ENCODE results near the gene MAP1LC3B2.
"Not testable (repeated sequence)": the region's sequence is repeated elsewhere in the genome, so short reads cannot be mapped to it uniquely, and the experiment has no call there.

The MAP1LC3B2 gene

DNA sequence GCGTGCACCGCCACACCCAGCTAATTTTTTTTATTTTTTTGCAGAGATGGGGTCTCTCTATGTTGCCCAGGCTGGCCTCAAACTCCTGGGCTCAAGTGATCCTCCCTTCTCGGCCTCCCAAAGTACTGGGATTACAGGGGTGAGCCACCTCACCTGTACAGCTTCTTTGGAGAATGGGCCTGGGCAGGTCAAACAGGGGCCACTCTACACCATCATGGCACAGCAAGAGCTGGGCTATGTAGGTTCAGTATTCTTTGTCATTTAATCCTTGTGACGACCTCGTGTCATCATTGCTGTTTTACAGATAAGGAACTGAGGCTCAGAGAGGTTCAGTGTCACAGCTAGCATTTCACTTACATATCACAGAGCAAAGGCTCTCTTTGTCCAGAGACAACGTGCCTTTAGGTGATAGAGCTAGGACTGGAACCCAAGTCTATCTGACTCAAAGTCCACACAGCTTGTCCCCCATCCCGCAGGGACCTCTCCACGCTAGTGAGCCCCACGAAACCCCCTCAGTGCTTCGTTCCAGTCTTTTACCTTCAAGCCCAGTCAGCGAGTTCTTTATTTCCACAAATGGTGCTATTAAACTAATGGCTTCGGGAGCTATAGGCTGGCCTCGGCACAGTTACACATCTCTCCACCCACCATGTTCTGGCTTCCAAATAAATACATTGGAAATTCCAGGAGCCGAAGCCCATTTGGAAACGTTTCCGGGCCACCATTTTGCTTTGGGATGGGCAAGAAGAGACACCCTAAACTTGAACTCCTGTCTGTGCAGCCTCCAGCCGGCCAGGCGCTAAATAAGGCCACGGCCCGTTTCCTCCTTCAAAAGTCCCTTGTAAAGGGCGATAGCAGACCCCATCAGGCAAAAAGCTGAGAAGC is 660 bp upstream of the MAP1LC3B2 start:
- H3K36me3 ChIP-seq (ENCODE audit: insufficient read depth, low read length): no peaks in the 10 kb centered on the region
- no peak overlapping the region for H3K9ac ChIP-seq (ENCODE audit: insufficient read length)
- peak overlapping the region; percentile 90 for H3K27ac ChIP-seq
- TF ChIP-seq POLR2AphosphoS5 (IDR thresholded peaks at IDR 0.05; ENCODE audit: borderline replicate concordance, low read depth, low read length) (no peak), FOXP2 (optimal IDR thresholded peaks at IDR 0.05; ENCODE audit: control extremely low read depth, extremely low read length, insufficient read depth) (no peak), EZH2 (IDR thresholded peaks at IDR 0.05) (no peak)
- no peak overlapping the region for H3K4me3 ChIP-seq
- no peak for DNase-seq (ENCODE audit: low read depth, low spot score)
- H3K9me3 ChIP-seq (ENCODE audit: low read depth, low read length): peaks cover 5% of the 10 kb centered on the region; the same call in 1 of the 2 replicates

DNA sequence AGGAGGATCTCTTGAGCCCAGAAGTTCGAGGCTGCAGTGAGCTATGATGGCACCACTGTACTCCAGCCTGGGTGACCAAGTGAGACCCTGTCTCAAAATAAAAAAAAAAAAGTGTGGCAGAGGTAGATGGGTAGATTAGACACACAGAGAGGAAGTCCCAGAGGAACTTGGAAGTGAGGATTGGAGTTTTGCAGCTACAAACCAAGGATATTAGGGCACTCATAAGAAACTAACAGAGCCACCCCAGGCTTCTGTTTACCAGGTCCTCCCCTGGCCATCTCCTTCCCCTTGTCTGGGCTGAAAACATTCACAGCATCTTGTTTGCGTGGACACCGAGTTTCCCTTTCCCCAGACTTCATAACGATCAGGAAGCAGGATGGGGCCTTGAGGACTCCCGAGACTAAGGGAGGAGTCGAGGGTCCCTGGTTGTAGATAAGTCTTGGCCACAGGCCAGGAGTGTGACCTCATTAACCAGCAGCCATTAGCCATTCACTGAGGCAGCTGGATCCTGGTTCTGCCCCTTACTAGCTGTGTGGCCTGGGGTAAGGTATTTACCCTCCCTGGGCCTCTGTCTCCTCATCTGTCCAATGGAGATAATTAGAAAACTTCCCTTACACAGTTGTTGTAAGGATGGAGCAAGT is 2.1 kb downstream of the MAP1LC3B2 start:
- H3K4me3 ChIP-seq: no peak overlapping the region
- H3K9me3 ChIP-seq (ENCODE audit: low read depth, low read length): peaks cover 4% of the 10 kb centered on the region; the same call in 1 of the 2 replicates
- H3K9ac ChIP-seq (ENCODE audit: insufficient read length): no peak overlapping the region
- H3K27ac ChIP-seq: no peak overlapping the region
- TF ChIP-seq FOXP2 (optimal IDR thresholded peaks at IDR 0.05; ENCODE audit: control extremely low read depth, extremely low read length, insufficient read depth): no peak
- no peak for TF ChIP-seq POLR2AphosphoS5 (IDR thresholded peaks at IDR 0.05; ENCODE audit: borderline replicate concordance, low read depth, low read length)
- DNase-seq (ENCODE audit: low read depth, low spot score): no peak
- H3K36me3 ChIP-seq (ENCODE audit: insufficient read depth, low read length): no peaks in the 10 kb centered on the region

DNA sequence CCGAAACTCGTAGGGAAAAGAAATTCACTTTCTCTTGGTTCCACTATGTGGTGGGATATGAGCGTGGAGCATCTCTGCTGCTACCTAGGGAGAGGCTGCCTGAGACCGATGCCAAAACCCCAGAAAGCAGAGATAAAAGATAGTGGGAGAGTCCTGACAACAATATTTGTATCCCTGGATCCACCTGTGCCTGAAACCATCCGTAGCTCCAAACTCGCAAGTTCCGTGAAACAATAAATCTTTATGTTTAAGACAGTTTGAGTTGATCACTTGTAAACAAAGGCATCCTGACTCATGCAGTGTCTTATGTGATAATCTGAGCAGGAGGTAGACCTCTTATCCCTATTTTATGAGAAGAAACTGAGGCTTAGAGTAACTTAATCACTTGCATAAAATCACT is 2.9 kb downstream of the MAP1LC3B2 start:
- no peak overlapping the region for H3K27ac ChIP-seq
- no peak overlapping the region for H3K4me3 ChIP-seq
- peaks cover 4% of the 10 kb centered on the region; the same call in 1 of the 2 replicates for H3K9me3 ChIP-seq (ENCODE audit: low read depth, low read length)
- H3K36me3 ChIP-seq (ENCODE audit: insufficient read depth, low read length): no peaks in the 10 kb centered on the region
- no peak overlapping the region for H3K9ac ChIP-seq (ENCODE audit: insufficient read length)
- no peak for DNase-seq (ENCODE audit: low read depth, low spot score)
- TF ChIP-seq FOXP2 (optimal IDR thresholded peaks at IDR 0.05; ENCODE audit: control extremely low read depth, extremely low read length, insufficient read depth) (no peak), POLR2AphosphoS5 (IDR thresholded peaks at IDR 0.05; ENCODE audit: borderline replicate concordance, low read depth, low read length) (no peak)

DNA sequence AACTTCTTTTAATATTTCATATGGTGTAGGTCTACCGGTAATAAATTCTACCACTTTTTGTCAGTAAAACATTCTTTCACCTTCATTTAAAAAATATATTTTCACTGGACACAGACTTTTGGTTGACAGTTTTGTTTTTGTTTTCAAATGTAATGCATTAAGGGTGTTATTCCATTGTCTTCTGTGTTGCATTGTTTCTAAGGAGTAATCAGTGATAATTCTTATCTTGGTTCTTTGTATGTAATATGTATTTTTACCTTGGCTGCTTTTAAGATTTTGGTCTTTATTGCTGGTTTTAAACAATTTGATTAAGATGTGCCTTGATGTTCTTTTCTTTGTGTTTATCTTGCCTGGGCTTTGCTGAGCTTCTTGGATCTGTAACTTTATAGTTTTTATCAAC is 4.1 kb downstream of the MAP1LC3B2 start:
- H3K9ac ChIP-seq (ENCODE audit: insufficient read length): no peak overlapping the region
- no peak overlapping the region for H3K4me3 ChIP-seq
- H3K27ac ChIP-seq: no peak overlapping the region
- TF ChIP-seq EZH2 (IDR thresholded peaks at IDR 0.05): no peak
- TF ChIP-seq FOXP2 (optimal IDR thresholded peaks at IDR 0.05; ENCODE audit: control extremely low read depth, extremely low read length, insufficient read depth): no peak
- TF ChIP-seq POLR2AphosphoS5 (IDR thresholded peaks at IDR 0.05; ENCODE audit: borderline replicate concordance, low read depth, low read length): no peak
- no peaks in the 10 kb centered on the region for H3K36me3 ChIP-seq (ENCODE audit: insufficient read depth, low read length)
- DNase-seq (ENCODE audit: low read depth, low spot score): no peak
- peaks cover 4% of the 10 kb centered on the region; the same call in 1 of the 2 replicates for H3K9me3 ChIP-seq (ENCODE audit: low read depth, low read length)

DNA sequence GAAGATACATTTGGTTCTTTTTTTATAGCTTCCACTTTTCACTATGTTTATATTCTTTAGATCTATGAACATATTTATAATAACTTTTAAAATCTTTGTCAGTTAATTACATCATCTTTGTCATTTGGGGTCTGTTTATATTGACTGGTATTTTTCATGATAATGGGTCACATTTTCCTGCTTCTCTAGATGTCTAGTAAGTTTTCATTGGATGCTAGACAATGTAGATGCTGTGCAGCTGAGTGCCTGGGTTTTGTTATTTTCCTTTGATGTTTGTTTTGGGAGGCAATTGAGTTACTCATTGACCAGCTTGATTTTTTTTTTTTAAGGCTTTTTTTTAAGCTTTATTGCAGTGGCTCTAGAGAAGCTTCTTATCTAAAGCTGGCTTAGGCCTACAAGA is 4.9 kb downstream of the MAP1LC3B2 start:
- no peak overlapping the region for H3K4me3 ChIP-seq
- H3K9me3 ChIP-seq (ENCODE audit: low read depth, low read length): peaks cover 4% of the 10 kb centered on the region; the same call in 1 of the 2 replicates
- no peak overlapping the region for H3K27ac ChIP-seq
- H3K36me3 ChIP-seq (ENCODE audit: insufficient read depth, low read length): no peaks in the 10 kb centered on the region
- TF ChIP-seq EZH2 (IDR thresholded peaks at IDR 0.05) (no peak), POLR2AphosphoS5 (IDR thresholded peaks at IDR 0.05; ENCODE audit: borderline replicate concordance, low read depth, low read length) (no peak), FOXP2 (optimal IDR thresholded peaks at IDR 0.05; ENCODE audit: control extremely low read depth, extremely low read length, insufficient read depth) (no peak)
- no peak overlapping the region for H3K9ac ChIP-seq (ENCODE audit: insufficient read length)
- DNase-seq (ENCODE audit: low read depth, low spot score): no peak

GRCh38 chr12:116565221-116565620 is 6.0 kb downstream of the MAP1LC3B2 start:
- not testable (repeated sequence) for H3K9me3 ChIP-seq (ENCODE audit: low read depth, low read length); H3K9ac ChIP-seq (ENCODE audit: insufficient read length); DNase-seq (ENCODE audit: low read depth, low spot score); H3K4me3 ChIP-seq; H3K36me3 ChIP-seq (ENCODE audit: insufficient read depth, low read length); H3K27ac ChIP-seq

GRCh38 chr12:116565963-116566362 is 6.8 kb downstream of the MAP1LC3B2 start:
- H3K9me3 ChIP-seq (ENCODE audit: low read depth, low read length): peaks cover 4% of the 10 kb centered on the region; the same call in 1 of the 2 replicates
- no peak overlapping the region for H3K9ac ChIP-seq (ENCODE audit: insufficient read length)
- TF ChIP-seq EZH2 (IDR thresholded peaks at IDR 0.05) (no peak), FOXP2 (optimal IDR thresholded peaks at IDR 0.05; ENCODE audit: control extremely low read depth, extremely low read length, insufficient read depth) (no peak), POLR2AphosphoS5 (IDR thresholded peaks at IDR 0.05; ENCODE audit: borderline replicate concordance, low read depth, low read length) (no peak)
- H3K36me3 ChIP-seq (ENCODE audit: insufficient read depth, low read length): no peaks in the 10 kb centered on the region
- H3K27ac ChIP-seq: no peak overlapping the region
- no peak overlapping the region for H3K4me3 ChIP-seq
- DNase-seq (ENCODE audit: low read depth, low spot score): no peak

DNA sequence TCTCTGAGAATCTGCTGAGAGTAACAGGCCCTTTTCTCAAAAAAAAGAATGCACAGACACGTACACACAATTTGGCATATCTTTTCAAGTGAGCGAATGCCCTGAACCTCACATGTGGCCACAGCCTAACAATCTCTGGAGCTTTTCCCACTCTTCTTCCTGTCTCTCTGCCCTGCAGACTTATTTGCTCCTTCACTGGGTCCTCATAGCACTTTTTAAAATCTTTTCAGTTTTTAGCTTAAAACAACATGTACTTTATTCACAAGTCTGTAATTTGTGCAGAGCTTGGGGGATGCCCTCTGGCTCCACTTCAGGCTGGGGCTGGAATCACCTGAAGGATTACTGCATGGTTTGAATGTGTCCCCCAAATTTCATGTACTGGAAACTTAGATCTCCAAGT is 9.0 kb downstream of the MAP1LC3B2 start:
- no peaks in the 10 kb centered on the region for H3K36me3 ChIP-seq (ENCODE audit: insufficient read depth, low read length)
- H3K27ac ChIP-seq: no peak overlapping the region
- no peak for DNase-seq (ENCODE audit: low read depth, low spot score)
- TF ChIP-seq EZH2 (IDR thresholded peaks at IDR 0.05): no peak
- no peak for TF ChIP-seq FOXP2 (optimal IDR thresholded peaks at IDR 0.05; ENCODE audit: control extremely low read depth, extremely low read length, insufficient read depth)
- no peak for TF ChIP-seq POLR2AphosphoS5 (IDR thresholded peaks at IDR 0.05; ENCODE audit: borderline replicate concordance, low read depth, low read length)
- H3K4me3 ChIP-seq: no peak overlapping the region
- H3K9me3 ChIP-seq (ENCODE audit: low read depth, low read length): no peaks in the 10 kb centered on the region; the same call in 1 of the 2 replicates
- no peak overlapping the region for H3K9ac ChIP-seq (ENCODE audit: insufficient read length)
